ENCODE measurements around the gene SRRM4.

DNA sequence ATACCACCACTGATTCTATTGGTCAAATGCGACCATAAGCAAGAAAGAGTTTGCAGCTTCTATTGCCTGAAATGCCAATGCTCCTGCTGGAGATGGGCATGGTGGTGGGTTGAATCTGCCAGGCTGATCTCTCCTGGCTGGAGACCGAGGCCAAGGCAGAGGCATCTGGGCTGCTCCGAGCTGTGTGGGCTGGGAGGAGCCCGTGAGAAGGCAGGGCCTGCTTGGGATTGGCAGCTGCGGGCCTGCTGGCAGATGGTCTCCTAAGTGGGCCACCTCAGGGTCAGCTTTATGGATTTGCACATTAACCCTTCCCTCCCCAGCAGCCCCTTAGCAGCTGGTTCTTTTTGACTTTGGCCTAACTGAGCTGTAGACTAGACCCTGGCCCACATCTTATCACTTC lies 25.4 kb downstream of the SRRM4 start:
- no peak for TF ChIP-seq NR3C1 (CRISPR knock-in tag; conservative IDR thresholded peaks at IDR 0.05; ENCODE audit: low read depth)
- no peak for TF ChIP-seq CTCF (IDR thresholded peaks at IDR 0.05)
- TF ChIP-seq, protein P1, sequence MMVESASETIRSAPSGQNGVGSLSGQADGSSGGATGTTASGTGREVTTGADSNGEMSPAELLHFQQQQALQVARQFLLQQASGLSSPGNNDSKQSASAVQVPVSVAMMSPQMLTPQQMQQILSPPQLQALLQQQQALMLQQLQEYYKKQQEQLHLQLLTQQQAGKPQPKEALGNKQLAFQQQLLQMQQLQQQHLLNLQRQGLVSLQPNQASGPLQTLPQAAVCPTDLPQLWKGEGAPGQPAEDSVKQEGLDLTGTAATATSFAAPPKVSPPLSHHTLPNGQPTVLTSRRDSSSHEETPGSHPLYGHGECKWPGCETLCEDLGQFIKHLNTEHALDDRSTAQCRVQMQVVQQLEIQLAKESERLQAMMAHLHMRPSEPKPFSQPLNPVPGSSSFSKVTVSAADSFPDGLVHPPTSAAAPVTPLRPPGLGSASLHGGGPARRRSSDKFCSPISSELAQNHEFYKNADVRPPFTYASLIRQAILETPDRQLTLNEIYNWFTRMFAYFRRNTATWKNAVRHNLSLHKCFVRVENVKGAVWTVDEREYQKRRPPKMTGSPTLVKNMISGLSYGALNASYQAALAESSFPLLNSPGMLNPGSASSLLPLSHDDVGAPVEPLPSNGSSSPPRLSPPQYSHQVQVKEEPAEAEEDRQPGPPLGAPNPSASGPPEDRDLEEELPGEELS (CRISPR knock-in tag; IDR thresholded peaks at IDR 0.05) = no peak
- TF ChIP-seq ELF4 (CRISPR knock-in tag; IDR thresholded peaks at IDR 0.05; ENCODE audit: low read depth) = no peak
- TF ChIP-seq ETV6 (CRISPR knock-in tag; IDR thresholded peaks at IDR 0.05) = no peak
- TF ChIP-seq RELA (CRISPR knock-in tag; IDR thresholded peaks at IDR 0.05; ENCODE audit: borderline replicate concordance) = no peak

Data from WTC11 (cell line).